ENCODE data around the gene ANKRD11.

The ANKRD11 gene

GRCh38 chr16:89519881-89520280 lies 29.5 kb upstream of the ANKRD11 start:
- no peak for DNase-seq (ENCODE audit: extremely low read depth, low read depth)
- TF ChIP-seq CTCF (IDR thresholded peaks at IDR 0.05; ENCODE audit: low read depth, low read length, missing control alignments), result no peak
- no peak overlapping the region for H3K4me3 ChIP-seq (replicated peaks; ENCODE audit: low read depth, low read length)

GRCh38 chr16:89517128-89517527 lies 26.8 kb upstream of the ANKRD11 start:
- TF ChIP-seq CTCF (IDR thresholded peaks at IDR 0.05; ENCODE audit: low read depth, low read length, missing control alignments), result no peak
- H3K4me3 ChIP-seq (replicated peaks; ENCODE audit: low read depth, low read length), result no peak overlapping the region
- no peak for DNase-seq (ENCODE audit: extremely low read depth, low read depth)

GRCh38 chr16:89512453-89512852 lies 22.1 kb upstream of the ANKRD11 start:
- TF ChIP-seq CTCF (IDR thresholded peaks at IDR 0.05; ENCODE audit: low read depth, low read length, missing control alignments), result no peak
- no peak overlapping the region for H3K4me3 ChIP-seq (replicated peaks; ENCODE audit: low read depth, low read length)
- DNase-seq (ENCODE audit: extremely low read depth, low read depth), result no peak

- no peak for TF ChIP-seq CTCF (IDR thresholded peaks at IDR 0.05; ENCODE audit: low read depth, low read length, missing control alignments)
- no peak for DNase-seq (ENCODE audit: extremely low read depth, low read depth)
These were observed 21.0 kb upstream of the ANKRD11 start for GRCh38 chr16:89511374-89511773.

GRCh38 chr16:89510526-89510925 lies 20.2 kb upstream of the ANKRD11 start:
- TF ChIP-seq CTCF (IDR thresholded peaks at IDR 0.05; ENCODE audit: low read depth, low read length, missing control alignments), result no peak
- DNase-seq (ENCODE audit: extremely low read depth, low read depth), result no peak
- H3K4me3 ChIP-seq (replicated peaks; ENCODE audit: low read depth, low read length), result no peak overlapping the region

More at GRCh38 chr16:89511374-89511773, 21.0 kb upstream of the ANKRD11 start:
- no peak overlapping the region for H3K4me3 ChIP-seq (replicated peaks; ENCODE audit: low read depth, low read length)

- TF ChIP-seq CTCF (IDR thresholded peaks at IDR 0.05; ENCODE audit: low read depth, low read length, missing control alignments), result no peak
- peak; percentile 43 for DNase-seq (ENCODE audit: extremely low read depth, low read depth)
- H3K4me3 ChIP-seq (replicated peaks; ENCODE audit: low read depth, low read length), result peak within 1 kb of the TSS; percentile 95
These were observed 17.7 kb upstream of the ANKRD11 start, which contains the start of gene SPG7 for GRCh38 chr16:89507834-89508590. Gene SPG7 (plus strand): TSS chr16:89508403. CDS start chr16:89508418, 15 bp downstream.
